Measurements from ENCODE around the gene PRRX2. TPM values are rescaled to one million over a fixed set of nuclear protein-coding genes. Genes with fewer than 3 reads are reported as not detected.

The PRRX2 gene
- 0.06 to 0.19 TPM in 2 of 3 replicates, not detected in the other for polyA plus RNA-seq
- not detected for polyA plus RNA-seq (2011; ENCODE audit: low read depth)
- polyA plus RNA-seq (2011; cell fraction: cytosol; rRNA removed): 0.05 and 0.14 TPM in 2 replicates
- polyA plus RNA-seq (2011; cell fraction: nucleus; rRNA removed): not detected in 2 replicates
- polyA plus RNA-seq (2012; ENCODE audit: low replicate concordance): not detected in 2 replicates
- not detected in 3 replicates for polyA minus RNA-seq
- not detected for polyA minus RNA-seq (2011; cell fraction: cytosol; rRNA and poly(A)+ RNA removed)
- not detected in 2 replicates for polyA minus RNA-seq (2011; cell fraction: nucleus; rRNA and poly(A)+ RNA removed)

GRCh38 chr9:129665389-129665775 lies at the start of gene PRRX2:
Gene PRRX2, plus strand, starts transcription at chr9:129665647. Its CDS starts 221 bp downstream, at chr9:129665868.
- dilution Hi-C loops (cut with MboI; ENCODE audit: extremely low pct_ligation_motif_present, low sequenced_read_pairs): no loop called here
- H3K9ac ChIP-seq (ENCODE audit: control insufficient read depth, extremely low read depth, insufficient read depth, low read length): no peak within 1 kb of the TSS
- H3K27me3 ChIP-seq (ENCODE audit: control insufficient read depth, extremely low read depth, insufficient read depth, low read length): peaks cover 41% of the 10 kb centered on the region
- H3K27ac ChIP-seq (ENCODE audit: control insufficient read depth, insufficient read depth, low read length): no peak within 1 kb of the TSS
- no peak within 1 kb of the TSS for H2AFZ ChIP-seq (ENCODE audit: control insufficient read depth, low read length)
- H3K9me1 ChIP-seq (ENCODE audit: control insufficient read depth, extremely low read depth, insufficient read depth, low read length): no peaks in the 10 kb centered on the region
- FAIRE-seq (no peak), DNase-seq (ENCODE audit: low read depth, low spot score) (no peak)
- no peaks in the 10 kb centered on the region for H3K4me1 ChIP-seq (ENCODE audit: control insufficient read depth, extremely low read depth, insufficient read depth, low read length)
- H3K36me3 ChIP-seq (ENCODE audit: control insufficient read depth in 2 of 2, extremely low read depth in 1 of 2, insufficient read depth in 2 of 2, low read length in 2 of 2): no peaks in the 10 kb centered on the region
- no peaks in the 10 kb centered on the region for H4K20me1 ChIP-seq (ENCODE audit: control insufficient read depth, extremely low read depth, insufficient read depth, low read length)
- H3K4me2 ChIP-seq (ENCODE audit: control insufficient read depth, extremely low read depth, insufficient read depth, low read depth, low read length): peak within 1 kb of the TSS; percentile 5
- no peaks in the 10 kb centered on the region for H3K79me2 ChIP-seq (ENCODE audit: control insufficient read depth, insufficient read depth, low read length)
- H3K9me3 ChIP-seq (ENCODE audit: control insufficient read depth, low read depth, low read length): no peaks in the 10 kb centered on the region
- H3K4me3 ChIP-seq (ENCODE audit: control insufficient read depth in 2 of 3, extremely low read depth in 1 of 3, insufficient read depth in 2 of 3, low read depth in 1 of 3, low read length in 3 of 3): no peak within 1 kb of the TSS
- no peak for TF ChIP-seq CTCF (optimal IDR thresholded peaks at IDR 0.05 in 1 of 3, IDR thresholded peaks at IDR 0.05 in 1 of 3, conservative IDR thresholded peaks at IDR 0.05 in 1 of 3; ENCODE audit: extremely low read depth in 1 of 3, insufficient read depth in 2 of 3, low read length in 3 of 3)
- TF ChIP-seq EZH2 (IDR thresholded peaks at IDR 0.05; ENCODE audit: low read length): peak; percentile 62

- no peaks in the 10 kb centered on the region for H3K36me3 ChIP-seq (ENCODE audit: control insufficient read depth in 2 of 2, extremely low read depth in 1 of 2, insufficient read depth in 2 of 2, low read length in 2 of 2)
- no peak overlapping the region for H3K27ac ChIP-seq (ENCODE audit: control insufficient read depth, insufficient read depth, low read length)
- dilution Hi-C loops (cut with MboI; ENCODE audit: extremely low pct_ligation_motif_present, low sequenced_read_pairs): loop anchor here (25.0 kb wide), 1 partner anchor 455 kb away; no protein-coding TSS in a partner anchor
- H2AFZ ChIP-seq (ENCODE audit: control insufficient read depth, low read length): no peak overlapping the region
- no peak overlapping the region for H3K4me3 ChIP-seq (ENCODE audit: control insufficient read depth in 2 of 3, extremely low read depth in 1 of 3, insufficient read depth in 2 of 3, low read depth in 1 of 3, low read length in 3 of 3)
- no peak overlapping the region for H3K9ac ChIP-seq (ENCODE audit: control insufficient read depth, extremely low read depth, insufficient read depth, low read length)
- H3K27me3 ChIP-seq (ENCODE audit: control insufficient read depth, extremely low read depth, insufficient read depth, low read length): peaks cover 3% of the 10 kb centered on the region
- H3K79me2 ChIP-seq (ENCODE audit: control insufficient read depth, insufficient read depth, low read length): no peaks in the 10 kb centered on the region
- peak; percentile 54 for DNase-seq (ENCODE audit: low read depth, low spot score)
- no peaks in the 10 kb centered on the region for H4K20me1 ChIP-seq (ENCODE audit: control insufficient read depth, extremely low read depth, insufficient read depth, low read length)
- no peak overlapping the region for H3K4me2 ChIP-seq (ENCODE audit: control insufficient read depth, extremely low read depth, insufficient read depth, low read depth, low read length)
- TF ChIP-seq CTCF (optimal IDR thresholded peaks at IDR 0.05 in 1 of 3, IDR thresholded peaks at IDR 0.05 in 1 of 3, conservative IDR thresholded peaks at IDR 0.05 in 1 of 3; ENCODE audit: extremely low read depth in 1 of 3, insufficient read depth in 2 of 3, low read length in 3 of 3): peak in 2 of 3 experiments; percentile 83 to 84
- no peak for TF ChIP-seq EZH2 (IDR thresholded peaks at IDR 0.05; ENCODE audit: low read length)
- no peaks in the 10 kb centered on the region for H3K9me3 ChIP-seq (ENCODE audit: control insufficient read depth, low read depth, low read length)
- peak; percentile 98 for FAIRE-seq
- peaks cover 9% of the 10 kb centered on the region for H3K4me1 ChIP-seq (ENCODE audit: control insufficient read depth, extremely low read depth, insufficient read depth, low read length)
- no peaks in the 10 kb centered on the region for H3K9me1 ChIP-seq (ENCODE audit: control insufficient read depth, extremely low read depth, insufficient read depth, low read length)
Measured at GRCh38 chr9:129617167-129617566, 48.3 kb upstream of the PRRX2 start.
